HepG2 (cell line): ENCODE data around the gene SLC1A2. TPM values are rescaled to one million over a fixed set of nuclear protein-coding genes. Genes with fewer than 3 reads are reported as not detected.

Experiments used
- CBX2 ChIP-seq, 2 experiments: fragments of 200-600 bp in 1 of 2; sonication (generic); formaldehyde crosslinking in 1 of 2; IDR thresholded peaks; 2 replicates each; pipeline versions ENCODE4 v1.7.0 to v1.8.1; 2018 to 2022; ENCODE audit warnings: low read depth in 2 of 2, low read length in 1 of 2, mild to moderate bottlenecking in 1 of 2, missing genetic modification reagents in 1 of 2
- DNMT3B ChIP-seq: conservative IDR thresholded peaks from 2 replicates; pipeline ENCODE4 v1.6.1; 2016; ENCODE audit warnings: missing biosample characterization, control low read depth
- HNRNPUL1 ChIP-seq: fragments of 200-400 bp; formaldehyde crosslinking; IDR thresholded peaks from 2 replicates; pipeline ENCODE4 v1.6.1; 2017; ENCODE audit warnings: low read depth, mild to moderate bottlenecking, low read length, moderate library complexity
- SP4 ChIP-seq: sonication (generic); formaldehyde crosslinking; IDR thresholded peaks from 2 replicates; pipeline ENCODE4 v1.8.1; 2023; ENCODE audit warnings: mild to moderate bottlenecking, missing genetic modification reagents
- polyA plus RNA-seq, 8 experiments: library from polyadenylated mRNA; depleted of rRNA in 3 of 8; stranded (reverse) in 7 of 8; unstranded in 1 of 8; fragments of >200 nt; fragmentation: Illumina TruSeq in 4 of 8; extraction: Trizol in 4 of 8; gene quantifications; 2 replicates each; pipeline versions ENCODE4 v1.2.1 to v1.2.3, GENCODE V29; 2011 to 2016; ENCODE audit warnings: low read depth in 4 of 8, missing spikeins in 1 of 8, mixed read lengths in 1 of 8; ENCODE audit not compliant: insufficient read depth in 1 of 8
- total RNA-seq, 5 experiments: library from RNA; depleted of rRNA; stranded (reverse); fragments of >200 nt; fragmentation: Illumina TruSeq; extraction: Trizol; gene quantifications; 2 replicates each; pipeline ENCODE4 v1.2.3, GENCODE V29; 2016; ENCODE audit warnings: low read depth in 1 of 5
- TF ChIP-seq, protein P1 (sequence below): sonication (generic); formaldehyde crosslinking; IDR thresholded peaks from 2 replicates; pipeline ENCODE4 v1.4.0; 2020; ENCODE audit warnings: missing genetic modification reagents
- TF ChIP-seq, protein P2 (sequence below): sonication (generic); formaldehyde crosslinking; IDR thresholded peaks from 2 replicates; pipeline ENCODE4 v1.4.0; 2020; ENCODE audit warnings: missing genetic modification reagents, mild to moderate bottlenecking, borderline replicate concordance
- TF ChIP-seq, protein P3 (sequence below): sonication (generic); formaldehyde crosslinking; IDR thresholded peaks from 2 replicates; pipeline ENCODE4 v1.5.0; 2020; ENCODE audit warnings: missing genetic modification reagents
- TF ChIP-seq, protein P4 (sequence below): sonication (generic); formaldehyde crosslinking; conservative IDR thresholded peaks from 2 replicates; pipeline ENCODE4 v1.4.0; 2020; ENCODE audit warnings: mild to moderate bottlenecking, missing genetic modification reagents, moderate library complexity

SLC1A2 gene
- total and polyA plus RNA-seq, 2 of the 13 experiments (the other 11 are each of a cell fraction or from before 2014, with no cell fraction given), result 23.2 to 43.2 TPM

DNA sequence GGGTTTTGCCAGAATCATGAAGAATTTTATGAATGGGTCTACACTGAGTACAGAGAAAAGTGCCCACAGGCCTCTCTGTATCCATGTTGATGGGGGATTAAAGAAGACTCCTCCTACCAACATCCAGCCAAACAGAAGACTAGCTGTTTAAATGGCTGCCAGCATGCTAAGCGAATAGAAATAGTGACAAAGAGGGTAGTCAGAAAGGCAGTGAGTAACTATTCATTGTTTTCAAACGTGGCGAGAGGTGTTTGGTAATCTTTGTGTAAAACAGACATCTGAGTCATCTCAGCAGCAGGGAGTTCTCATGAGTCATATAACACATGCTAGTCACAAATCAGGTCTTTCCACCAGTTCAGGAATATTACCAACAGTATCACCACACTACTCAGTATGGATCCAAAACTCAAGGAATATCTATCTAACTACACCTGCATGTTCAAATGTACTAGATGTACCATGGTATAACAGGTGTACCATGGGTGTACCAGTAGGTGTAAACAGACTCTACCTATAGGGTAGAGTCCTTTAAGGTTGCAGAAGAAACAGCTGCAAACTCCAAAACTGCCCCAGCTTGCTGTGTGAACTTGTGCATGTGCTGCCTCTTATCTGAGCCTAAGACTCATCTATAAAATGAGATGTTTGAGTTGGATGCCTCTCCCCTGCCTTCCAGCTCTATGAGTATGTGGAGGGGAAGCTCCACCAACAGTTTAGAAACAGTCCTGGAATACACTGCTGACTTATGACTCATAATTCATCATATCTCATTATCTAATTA lies 82.0 kb downstream of the SLC1A2 start (continued):
- TF ChIP-seq, protein P1, sequence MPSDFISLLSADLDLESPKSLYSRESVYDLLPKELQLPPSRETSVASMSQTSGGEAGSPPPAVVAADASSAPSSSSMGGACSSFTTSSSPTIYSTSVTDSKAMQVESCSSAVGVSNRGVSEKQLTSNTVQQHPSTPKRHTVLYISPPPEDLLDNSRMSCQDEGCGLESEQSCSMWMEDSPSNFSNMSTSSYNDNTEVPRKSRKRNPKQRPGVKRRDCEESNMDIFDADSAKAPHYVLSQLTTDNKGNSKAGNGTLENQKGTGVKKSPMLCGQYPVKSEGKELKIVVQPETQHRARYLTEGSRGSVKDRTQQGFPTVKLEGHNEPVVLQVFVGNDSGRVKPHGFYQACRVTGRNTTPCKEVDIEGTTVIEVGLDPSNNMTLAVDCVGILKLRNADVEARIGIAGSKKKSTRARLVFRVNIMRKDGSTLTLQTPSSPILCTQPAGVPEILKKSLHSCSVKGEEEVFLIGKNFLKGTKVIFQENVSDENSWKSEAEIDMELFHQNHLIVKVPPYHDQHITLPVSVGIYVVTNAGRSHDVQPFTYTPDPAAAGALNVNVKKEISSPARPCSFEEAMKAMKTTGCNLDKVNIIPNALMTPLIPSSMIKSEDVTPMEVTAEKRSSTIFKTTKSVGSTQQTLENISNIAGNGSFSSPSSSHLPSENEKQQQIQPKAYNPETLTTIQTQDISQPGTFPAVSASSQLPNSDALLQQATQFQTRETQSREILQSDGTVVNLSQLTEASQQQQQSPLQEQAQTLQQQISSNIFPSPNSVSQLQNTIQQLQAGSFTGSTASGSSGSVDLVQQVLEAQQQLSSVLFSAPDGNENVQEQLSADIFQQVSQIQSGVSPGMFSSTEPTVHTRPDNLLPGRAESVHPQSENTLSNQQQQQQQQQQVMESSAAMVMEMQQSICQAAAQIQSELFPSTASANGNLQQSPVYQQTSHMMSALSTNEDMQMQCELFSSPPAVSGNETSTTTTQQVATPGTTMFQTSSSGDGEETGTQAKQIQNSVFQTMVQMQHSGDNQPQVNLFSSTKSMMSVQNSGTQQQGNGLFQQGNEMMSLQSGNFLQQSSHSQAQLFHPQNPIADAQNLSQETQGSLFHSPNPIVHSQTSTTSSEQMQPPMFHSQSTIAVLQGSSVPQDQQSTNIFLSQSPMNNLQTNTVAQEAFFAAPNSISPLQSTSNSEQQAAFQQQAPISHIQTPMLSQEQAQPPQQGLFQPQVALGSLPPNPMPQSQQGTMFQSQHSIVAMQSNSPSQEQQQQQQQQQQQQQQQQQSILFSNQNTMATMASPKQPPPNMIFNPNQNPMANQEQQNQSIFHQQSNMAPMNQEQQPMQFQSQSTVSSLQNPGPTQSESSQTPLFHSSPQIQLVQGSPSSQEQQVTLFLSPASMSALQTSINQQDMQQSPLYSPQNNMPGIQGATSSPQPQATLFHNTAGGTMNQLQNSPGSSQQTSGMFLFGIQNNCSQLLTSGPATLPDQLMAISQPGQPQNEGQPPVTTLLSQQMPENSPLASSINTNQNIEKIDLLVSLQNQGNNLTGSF, result no peak
- no peak for TF ChIP-seq HNRNPUL1
- TF ChIP-seq, protein P2, sequence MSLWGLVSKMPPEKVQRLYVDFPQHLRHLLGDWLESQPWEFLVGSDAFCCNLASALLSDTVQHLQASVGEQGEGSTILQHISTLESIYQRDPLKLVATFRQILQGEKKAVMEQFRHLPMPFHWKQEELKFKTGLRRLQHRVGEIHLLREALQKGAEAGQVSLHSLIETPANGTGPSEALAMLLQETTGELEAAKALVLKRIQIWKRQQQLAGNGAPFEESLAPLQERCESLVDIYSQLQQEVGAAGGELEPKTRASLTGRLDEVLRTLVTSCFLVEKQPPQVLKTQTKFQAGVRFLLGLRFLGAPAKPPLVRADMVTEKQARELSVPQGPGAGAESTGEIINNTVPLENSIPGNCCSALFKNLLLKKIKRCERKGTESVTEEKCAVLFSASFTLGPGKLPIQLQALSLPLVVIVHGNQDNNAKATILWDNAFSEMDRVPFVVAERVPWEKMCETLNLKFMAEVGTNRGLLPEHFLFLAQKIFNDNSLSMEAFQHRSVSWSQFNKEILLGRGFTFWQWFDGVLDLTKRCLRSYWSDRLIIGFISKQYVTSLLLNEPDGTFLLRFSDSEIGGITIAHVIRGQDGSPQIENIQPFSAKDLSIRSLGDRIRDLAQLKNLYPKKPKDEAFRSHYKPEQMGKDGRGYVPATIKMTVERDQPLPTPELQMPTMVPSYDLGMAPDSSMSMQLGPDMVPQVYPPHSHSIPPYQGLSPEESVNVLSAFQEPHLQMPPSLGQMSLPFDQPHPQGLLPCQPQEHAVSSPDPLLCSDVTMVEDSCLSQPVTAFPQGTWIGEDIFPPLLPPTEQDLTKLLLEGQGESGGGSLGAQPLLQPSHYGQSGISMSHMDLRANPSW (CRISPR knock-in tag), result no peak
- TF ChIP-seq DNMT3B (CRISPR knock-in tag), result no peak
- no peak for TF ChIP-seq SP4 (CRISPR knock-in tag)
- TF ChIP-seq CBX2 (IDR thresholded peaks at IDR 0.05; ENCODE audit: low read depth, low read length), result no peak
- no peak for TF ChIP-seq CBX2 (CRISPR knock-in tag; IDR thresholded peaks at IDR 0.05; ENCODE audit: low read depth)
- TF ChIP-seq, protein P3, sequence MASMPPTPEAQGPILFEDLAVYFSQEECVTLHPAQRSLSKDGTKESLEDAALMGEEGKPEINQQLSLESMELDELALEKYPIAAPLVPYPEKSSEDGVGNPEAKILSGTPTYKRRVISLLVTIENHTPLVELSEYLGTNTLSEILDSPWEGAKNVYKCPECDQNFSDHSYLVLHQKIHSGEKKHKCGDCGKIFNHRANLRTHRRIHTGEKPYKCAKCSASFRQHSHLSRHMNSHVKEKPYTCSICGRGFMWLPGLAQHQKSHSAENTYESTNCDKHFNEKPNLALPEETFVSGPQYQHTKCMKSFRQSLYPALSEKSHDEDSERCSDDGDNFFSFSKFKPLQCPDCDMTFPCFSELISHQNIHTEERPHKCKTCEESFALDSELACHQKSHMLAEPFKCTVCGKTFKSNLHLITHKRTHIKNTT (CRISPR knock-in tag), result no peak
- TF ChIP-seq, protein P4, sequence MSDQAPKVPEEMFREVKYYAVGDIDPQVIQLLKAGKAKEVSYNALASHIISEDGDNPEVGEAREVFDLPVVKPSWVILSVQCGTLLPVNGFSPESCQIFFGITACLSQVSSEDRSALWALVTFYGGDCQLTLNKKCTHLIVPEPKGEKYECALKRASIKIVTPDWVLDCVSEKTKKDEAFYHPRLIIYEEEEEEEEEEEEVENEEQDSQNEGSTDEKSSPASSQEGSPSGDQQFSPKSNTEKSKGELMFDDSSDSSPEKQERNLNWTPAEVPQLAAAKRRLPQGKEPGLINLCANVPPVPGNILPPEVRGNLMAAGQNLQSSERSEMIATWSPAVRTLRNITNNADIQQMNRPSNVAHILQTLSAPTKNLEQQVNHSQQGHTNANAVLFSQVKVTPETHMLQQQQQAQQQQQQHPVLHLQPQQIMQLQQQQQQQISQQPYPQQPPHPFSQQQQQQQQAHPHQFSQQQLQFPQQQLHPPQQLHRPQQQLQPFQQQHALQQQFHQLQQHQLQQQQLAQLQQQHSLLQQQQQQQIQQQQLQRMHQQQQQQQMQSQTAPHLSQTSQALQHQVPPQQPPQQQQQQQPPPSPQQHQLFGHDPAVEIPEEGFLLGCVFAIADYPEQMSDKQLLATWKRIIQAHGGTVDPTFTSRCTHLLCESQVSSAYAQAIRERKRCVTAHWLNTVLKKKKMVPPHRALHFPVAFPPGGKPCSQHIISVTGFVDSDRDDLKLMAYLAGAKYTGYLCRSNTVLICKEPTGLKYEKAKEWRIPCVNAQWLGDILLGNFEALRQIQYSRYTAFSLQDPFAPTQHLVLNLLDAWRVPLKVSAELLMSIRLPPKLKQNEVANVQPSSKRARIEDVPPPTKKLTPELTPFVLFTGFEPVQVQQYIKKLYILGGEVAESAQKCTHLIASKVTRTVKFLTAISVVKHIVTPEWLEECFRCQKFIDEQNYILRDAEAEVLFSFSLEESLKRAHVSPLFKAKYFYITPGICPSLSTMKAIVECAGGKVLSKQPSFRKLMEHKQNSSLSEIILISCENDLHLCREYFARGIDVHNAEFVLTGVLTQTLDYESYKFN, result peak; percentile 28; the same call in 1 of the 2 replicates
